GM18505 (cell line): ENCODE measurements around the gene KATNB1.

ENCODE experiments used
- ATAC-seq: cut with Tn5 transposase; IDR thresholded peaks from one replicate; pipeline ENCODE4 v1.9.1; 2021; ENCODE audit not compliant: unreplicated experiment
- POLR2A ChIP-seq: IDR thresholded peaks from 4 replicates; pipeline ENCODE4 v1.6.1; 2011; ENCODE audit warnings: borderline replicate concordance; ENCODE audit not compliant: insufficient read depth, insufficient read length; ENCODE audit errors: extremely low read depth

The KATNB1 gene

GRCh38 chr16:57761957-57762356 lies 26.4 kb downstream of the KATNB1 start:
- ATAC-seq: no peak
- no peak for TF ChIP-seq POLR2A

GRCh38 chr16:57762365-57763040 lies 26.9 kb downstream of the KATNB1 start:
- no peak for TF ChIP-seq POLR2A
- ATAC-seq: no peak

DNA sequence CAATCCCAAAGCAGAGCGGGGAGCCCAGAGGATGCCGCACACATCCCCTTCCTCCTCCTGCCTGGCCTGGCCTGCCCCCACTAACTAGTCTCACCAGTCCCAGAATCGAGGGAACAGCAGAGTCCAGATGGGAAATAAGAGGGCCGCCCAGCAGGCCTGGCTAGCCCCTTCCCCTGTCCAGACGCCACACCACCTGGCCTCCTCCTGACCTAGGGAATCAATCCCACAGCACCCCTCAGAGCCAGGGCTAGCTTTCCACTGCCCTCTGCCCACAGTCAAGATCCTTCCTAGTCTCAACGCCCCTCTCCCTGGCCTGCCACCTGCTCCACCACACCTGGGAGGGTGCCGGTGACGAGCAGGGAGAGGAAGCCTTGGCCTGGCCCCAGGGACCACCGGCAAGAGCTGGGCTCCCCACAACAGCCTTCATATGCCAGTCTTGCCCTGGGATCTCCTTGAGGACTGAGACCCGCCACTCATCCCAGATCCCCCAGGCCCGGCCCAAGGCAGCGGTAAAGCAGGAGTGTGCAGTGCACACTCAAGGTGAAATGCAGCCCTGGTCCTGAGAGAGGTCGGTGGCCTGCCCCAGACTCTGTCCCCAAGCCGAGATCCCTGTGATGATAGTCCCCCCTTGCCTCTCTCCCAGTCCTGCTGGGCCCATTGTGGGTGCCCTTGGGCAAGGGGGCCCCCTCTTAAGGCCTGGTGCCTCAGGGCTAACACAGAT lies 27.9 kb downstream of the KATNB1 start:
- TF ChIP-seq POLR2A: no peak
- no peak for ATAC-seq

GRCh38 chr16:57764006-57764340 lies 28.4 kb downstream of the KATNB1 start:
- ATAC-seq: no peak
- no peak for TF ChIP-seq POLR2A

- no peak for TF ChIP-seq POLR2A
- no peak for ATAC-seq
Measured at GRCh38 chr16:57764341-57765159, 29.0 kb downstream of the KATNB1 start.

- ATAC-seq: no peak
- TF ChIP-seq POLR2A: no peak
Measured at GRCh38 chr16:57765160-57765728, 29.7 kb downstream of the KATNB1 start.

DNA sequence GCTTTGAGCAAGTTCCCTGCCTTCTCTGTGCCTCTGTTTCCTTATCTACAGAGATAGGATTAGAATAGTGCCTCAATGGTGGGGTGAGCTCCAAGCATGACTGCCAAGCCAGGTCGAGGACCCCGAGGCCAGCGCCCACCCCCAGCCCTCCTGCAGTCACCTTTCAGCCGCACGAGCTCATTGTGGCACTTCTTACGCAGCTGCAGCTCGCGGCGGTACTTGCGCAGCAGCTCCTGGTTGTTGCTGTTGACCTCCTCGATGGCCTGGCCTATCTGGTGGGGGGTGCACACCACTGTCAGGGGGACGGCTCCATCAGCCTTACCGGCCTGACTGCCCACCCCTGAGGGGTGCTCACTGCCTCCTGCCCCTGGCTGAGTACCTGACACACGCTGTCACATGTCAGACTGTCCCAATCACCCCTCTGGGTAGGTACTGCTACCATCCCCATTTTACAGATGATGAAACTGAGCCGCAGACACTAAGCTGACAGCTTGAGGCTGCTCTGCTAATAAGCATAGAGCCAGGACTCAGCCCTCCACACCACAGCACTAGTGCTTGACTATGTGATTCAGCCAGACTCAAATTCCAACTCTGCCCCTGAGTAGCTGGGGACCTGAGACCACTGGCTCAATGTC lies 31.3 kb downstream of the KATNB1 start:
- TF ChIP-seq POLR2A: no peak
- ATAC-seq: no peak

- ATAC-seq: no peak
- no peak for TF ChIP-seq POLR2A
Measured at GRCh38 chr16:57769541-57770145, 34.1 kb downstream of the KATNB1 start.

DNA sequence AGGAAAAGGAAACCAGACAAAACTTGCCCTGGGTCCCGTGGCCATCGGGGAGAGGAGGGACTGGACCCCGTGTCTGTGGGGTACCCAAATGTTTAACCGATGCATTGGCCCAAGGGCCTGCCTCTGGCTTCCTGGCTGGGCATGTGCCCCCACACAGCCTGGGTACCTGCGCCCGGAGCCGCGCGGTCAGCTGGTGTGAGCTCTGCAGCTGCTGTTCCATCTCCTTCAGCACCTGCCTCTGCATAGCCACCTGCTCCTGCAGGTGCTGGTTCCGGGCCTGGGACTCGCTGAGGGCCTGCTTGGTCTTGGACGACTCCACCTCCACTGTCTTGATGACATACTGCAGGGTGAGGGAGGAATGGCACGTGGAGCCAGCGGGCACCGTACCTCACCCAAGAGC lies 34.8 kb downstream of the KATNB1 start:
- no peak for ATAC-seq

GRCh38 chr16:57771141-57771785 lies 35.7 kb downstream of the KATNB1 start:
- no peak for TF ChIP-seq POLR2A
- ATAC-seq: no peak

More for the DNA sequence above, 34.8 kb downstream of the KATNB1 start:
- TF ChIP-seq POLR2A: no peak

- ATAC-seq: no peak
Measured at GRCh38 chr16:57773019-57773418, 37.4 kb downstream of the KATNB1 start.

DNA sequence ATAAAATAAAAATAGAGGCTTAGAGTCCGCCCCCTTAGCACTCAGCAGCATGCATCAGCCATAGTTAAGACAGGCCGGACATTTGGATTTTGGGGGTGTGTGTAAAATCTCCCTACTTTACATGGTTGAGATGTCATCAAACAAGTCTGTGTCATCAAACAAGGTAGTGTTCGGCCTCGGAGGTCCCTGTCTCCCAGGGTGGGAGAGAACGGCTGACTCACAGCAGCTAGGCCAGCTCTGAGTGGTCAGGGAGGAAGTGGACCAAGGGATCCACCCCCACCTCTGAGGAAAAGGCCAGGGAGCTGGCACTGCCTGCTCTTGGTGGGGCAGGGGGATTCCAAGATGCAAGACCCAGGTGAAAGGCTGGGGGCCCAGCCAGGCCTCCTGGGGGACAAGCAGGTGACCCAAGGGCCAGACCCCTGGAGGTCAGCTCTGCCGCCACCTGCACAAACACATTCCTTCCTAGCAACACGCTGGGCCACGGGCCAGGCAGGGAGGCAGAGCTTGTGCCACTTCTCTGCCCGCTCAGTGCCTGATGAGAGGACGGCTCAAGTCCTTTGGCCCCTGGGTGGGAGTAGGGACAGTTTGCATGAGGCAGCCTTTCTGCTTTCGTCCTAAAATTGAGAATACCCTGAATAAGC lies 38.2 kb downstream of the KATNB1 start:
- no peak for ATAC-seq
- TF ChIP-seq POLR2A: no peak

More at GRCh38 chr16:57773019-57773418, 37.4 kb downstream of the KATNB1 start:
- no peak for TF ChIP-seq POLR2A
